B cell (primary cell): ENCODE data around the gene NDUFS7.

Experiments
- EZH2 ChIP-seq: IDR thresholded peaks from 2 replicates; pipeline ENCODE4 v1.6.1; 2012; ENCODE audit warnings: borderline replicate concordance, low read depth, mild to moderate bottlenecking, moderate library complexity, low read length; ENCODE audit not compliant: insufficient read depth, poor library complexity, severe bottlenecking
- TF ChIP-seq, protein P1 (sequence below): fragments of 200-600 bp; IDR thresholded peaks from one replicate; pipeline ENCODE4 v1.8.0; 2022; ENCODE audit warnings: antibody characterized with exemption, mild to moderate bottlenecking

DNA sequence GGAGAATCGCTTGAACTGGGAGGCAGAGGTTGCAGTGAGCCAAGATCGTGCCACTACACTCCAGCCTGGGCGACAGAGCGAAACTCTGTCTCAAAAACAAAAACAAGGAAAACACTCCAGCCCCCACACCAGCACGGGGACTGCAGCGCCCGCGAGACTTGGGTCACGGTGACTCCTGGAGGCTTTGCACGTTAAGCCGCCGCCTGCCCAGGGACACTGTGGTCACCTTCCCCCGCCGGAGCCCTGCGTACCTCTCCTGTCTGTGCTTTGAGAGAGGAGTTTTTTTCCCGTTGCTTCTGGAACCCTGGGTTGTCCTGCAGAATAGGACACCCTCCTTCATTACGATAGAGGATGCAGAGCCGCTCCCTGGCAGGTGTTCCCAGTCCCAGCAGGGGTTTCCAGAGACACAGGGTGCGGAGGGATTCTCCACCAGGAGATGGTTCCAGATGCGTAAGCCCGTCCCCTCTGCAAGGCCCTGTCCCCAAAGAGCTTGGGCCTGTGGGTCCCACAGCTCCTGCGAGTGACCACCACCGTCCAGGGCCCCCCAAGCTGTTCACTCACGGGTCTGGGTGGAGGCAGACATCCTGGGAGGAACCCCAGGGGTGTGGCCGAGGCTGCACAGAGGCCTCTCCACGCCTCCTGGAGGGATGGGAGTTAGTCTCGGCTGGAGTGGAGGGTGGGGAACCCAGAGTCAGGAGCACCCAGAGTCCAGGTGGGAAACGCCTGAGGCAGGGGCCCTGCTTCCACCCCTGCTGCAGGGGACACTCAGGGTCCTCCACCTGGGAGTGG is 42.8 kb upstream of the NDUFS7 start:
- TF ChIP-seq, protein P1, sequence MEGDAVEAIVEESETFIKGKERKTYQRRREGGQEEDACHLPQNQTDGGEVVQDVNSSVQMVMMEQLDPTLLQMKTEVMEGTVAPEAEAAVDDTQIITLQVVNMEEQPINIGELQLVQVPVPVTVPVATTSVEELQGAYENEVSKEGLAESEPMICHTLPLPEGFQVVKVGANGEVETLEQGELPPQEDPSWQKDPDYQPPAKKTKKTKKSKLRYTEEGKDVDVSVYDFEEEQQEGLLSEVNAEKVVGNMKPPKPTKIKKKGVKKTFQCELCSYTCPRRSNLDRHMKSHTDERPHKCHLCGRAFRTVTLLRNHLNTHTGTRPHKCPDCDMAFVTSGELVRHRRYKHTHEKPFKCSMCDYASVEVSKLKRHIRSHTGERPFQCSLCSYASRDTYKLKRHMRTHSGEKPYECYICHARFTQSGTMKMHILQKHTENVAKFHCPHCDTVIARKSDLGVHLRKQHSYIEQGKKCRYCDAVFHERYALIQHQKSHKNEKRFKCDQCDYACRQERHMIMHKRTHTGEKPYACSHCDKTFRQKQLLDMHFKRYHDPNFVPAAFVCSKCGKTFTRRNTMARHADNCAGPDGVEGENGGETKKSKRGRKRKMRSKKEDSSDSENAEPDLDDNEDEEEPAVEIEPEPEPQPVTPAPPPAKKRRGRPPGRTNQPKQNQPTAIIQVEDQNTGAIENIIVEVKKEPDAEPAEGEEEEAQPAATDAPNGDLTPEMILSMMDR, result no peak
- TF ChIP-seq EZH2, result no peak
